ENCODE results near the gene MED25.
"Not testable (repeated sequence)": the region's sequence is repeated elsewhere in the genome, so short reads cannot be mapped to it uniquely, and the experiment has no call there.

MED25 gene

DNA sequence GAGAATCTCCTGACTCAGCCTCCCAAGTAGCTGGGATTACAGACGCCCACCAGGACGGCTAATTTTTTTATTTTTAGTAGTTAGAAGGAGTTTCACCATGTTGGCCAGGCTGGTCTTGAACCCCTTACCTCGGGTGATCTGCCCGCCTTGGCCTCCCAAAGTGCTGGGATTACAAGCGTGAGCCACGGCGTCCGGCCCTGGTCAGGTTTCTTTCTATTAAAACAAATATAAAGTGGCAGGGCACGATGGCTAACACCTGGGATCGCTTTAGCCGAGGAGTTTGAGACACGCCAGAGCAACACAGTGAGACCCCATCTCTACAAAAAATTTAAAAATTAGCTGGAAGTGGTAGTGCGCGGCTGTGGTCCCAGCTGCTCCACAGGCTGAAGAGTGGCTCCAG lies 1.5 kb upstream of the MED25 start:
- DNase-seq (ENCODE audit: extremely low read depth, low read depth): no peak
- TF ChIP-seq, protein P1, sequence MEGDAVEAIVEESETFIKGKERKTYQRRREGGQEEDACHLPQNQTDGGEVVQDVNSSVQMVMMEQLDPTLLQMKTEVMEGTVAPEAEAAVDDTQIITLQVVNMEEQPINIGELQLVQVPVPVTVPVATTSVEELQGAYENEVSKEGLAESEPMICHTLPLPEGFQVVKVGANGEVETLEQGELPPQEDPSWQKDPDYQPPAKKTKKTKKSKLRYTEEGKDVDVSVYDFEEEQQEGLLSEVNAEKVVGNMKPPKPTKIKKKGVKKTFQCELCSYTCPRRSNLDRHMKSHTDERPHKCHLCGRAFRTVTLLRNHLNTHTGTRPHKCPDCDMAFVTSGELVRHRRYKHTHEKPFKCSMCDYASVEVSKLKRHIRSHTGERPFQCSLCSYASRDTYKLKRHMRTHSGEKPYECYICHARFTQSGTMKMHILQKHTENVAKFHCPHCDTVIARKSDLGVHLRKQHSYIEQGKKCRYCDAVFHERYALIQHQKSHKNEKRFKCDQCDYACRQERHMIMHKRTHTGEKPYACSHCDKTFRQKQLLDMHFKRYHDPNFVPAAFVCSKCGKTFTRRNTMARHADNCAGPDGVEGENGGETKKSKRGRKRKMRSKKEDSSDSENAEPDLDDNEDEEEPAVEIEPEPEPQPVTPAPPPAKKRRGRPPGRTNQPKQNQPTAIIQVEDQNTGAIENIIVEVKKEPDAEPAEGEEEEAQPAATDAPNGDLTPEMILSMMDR (IDR thresholded peaks at IDR 0.05; ENCODE audit: low read depth, low read length): no peak

DNA sequence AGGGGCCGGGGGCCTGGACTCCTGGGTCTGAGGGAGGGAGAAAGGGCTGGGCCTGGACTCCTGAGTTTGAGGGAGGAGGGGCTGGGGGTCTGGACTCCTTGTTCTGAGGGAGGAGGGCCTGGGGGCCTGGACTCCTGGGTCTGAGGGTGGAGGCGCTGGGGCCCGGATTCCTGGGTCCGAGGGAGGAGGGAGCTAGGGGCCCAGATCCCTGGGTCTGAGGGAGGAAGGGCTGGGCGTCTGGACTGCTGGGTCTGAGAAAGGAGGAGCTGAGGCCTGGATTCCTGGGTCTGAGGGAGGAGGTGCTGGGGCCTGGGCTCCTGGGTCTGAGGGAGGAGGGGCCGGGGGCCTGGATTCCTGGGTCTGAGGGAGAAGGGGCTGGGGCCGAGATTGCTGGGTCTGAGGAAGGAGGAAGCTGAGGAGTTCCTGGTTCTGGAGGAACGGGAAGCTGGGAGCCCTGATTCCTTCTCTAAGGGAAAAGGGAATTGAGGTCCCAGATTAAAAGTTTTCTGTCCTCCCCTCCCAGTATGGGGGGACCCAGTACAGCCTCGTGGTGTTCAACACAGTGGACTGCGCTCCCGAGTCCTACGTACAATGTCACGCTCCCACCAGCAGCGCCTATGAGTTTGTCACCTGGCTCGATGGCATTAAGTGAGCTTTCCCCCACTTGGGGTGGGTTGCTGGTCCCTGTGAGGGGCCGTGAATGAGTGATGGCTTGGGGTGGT lies 721 bp downstream of the MED25 start:
- DNase-seq (ENCODE audit: extremely low read depth, low read depth): no peak
- TF ChIP-seq, protein P1 (IDR thresholded peaks at IDR 0.05; ENCODE audit: low read depth, low read length): no peak

DNA sequence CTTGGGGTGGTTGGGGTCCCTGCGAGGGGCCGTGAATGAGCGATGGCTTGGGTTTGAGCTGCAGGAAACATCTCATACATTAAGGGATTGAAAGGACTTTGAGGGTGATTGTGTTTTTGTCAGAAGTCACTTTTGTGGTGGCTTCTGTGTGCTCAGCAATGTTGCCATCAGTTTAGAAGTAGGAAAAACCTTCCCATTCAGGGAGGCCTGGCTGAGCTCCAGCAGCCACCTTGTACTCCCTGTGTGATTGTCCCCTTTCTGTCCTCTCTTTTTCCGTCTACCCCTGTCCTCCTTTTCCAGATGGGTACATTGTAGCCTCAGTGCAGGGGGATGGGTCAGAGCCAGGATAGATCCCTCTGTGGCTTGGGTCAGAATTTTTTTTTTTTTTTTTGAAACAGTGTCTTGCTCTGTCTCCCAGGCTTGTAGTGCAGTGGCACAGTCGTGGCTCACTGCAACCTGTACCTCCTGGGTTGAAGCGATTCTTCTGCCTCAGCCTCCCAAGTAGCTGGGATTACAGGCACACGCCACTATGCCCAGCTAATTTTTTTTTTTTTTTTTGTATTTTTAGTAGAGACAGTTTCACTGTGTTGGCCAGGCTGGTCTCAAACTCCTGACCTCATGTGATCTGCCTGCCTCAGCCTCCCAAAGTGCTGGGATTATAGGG lies 1.5 kb downstream of the MED25 start:
- DNase-seq (ENCODE audit: extremely low read depth, low read depth): not testable (repeated sequence)

DNA sequence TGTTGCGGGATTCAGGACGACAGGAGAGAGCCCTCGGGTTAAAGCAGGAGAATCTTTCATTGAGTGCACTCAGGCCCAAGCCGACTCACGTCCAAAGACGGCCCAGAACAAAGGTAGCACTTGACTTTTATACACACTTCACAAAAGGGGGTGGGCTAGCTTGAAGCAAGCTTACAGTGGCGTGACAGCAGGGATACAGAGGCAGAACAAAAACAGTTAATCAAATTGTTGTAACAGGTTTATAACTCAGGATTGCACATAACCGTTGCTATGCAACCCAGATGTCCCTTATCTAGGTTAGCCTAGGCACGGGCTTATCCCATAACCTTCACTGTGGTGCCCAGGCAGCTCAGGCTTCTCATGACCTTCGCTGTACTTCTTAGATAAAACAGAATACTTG lies 2.0 kb downstream of the MED25 start:
- no peak for DNase-seq (ENCODE audit: extremely low read depth, low read depth)
- TF ChIP-seq, protein P1 (IDR thresholded peaks at IDR 0.05; ENCODE audit: low read depth, low read length): no peak

DNA sequence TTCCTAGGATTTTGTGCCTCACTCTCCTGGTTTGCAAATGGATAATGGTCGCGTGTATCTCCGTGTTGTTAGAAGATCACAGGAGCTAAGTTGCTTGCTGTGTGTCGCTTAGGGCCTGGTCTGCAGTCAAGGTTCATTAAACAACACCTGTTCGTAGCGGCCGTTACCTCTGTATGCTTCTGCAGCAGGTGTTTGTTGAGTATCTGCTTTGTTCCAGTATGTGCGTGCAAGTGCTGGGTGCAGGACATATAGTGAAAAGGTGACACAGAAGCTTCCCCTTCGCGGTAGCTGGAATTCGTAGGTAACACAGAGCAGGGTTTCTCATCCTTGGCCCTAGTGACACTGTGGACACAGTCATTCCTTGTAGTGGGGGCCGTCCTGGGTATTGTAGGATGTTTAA lies 5.4 kb downstream of the MED25 start:
- no peak for DNase-seq (ENCODE audit: extremely low read depth, low read depth)
- TF ChIP-seq, protein P1 (IDR thresholded peaks at IDR 0.05; ENCODE audit: low read depth, low read length): no peak

DNA sequence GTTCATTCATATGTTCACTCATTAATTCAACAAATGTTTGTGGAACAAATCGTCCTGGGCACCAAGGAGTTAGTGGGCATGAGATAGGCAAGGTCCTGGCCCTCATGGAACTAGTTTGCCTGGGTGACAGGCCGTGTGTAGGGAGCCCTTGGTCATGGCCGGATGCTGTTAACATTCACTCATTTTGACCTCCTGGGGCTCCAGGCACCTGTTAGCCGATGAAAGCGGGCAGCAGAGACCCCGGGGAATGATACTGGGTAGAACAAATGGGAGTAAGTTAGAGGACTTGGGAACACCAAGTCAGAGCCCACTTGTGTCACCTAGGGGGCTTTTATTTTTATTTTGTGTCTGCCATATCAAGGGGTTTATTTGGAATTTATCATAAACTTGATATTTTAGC lies 6.6 kb downstream of the MED25 start:
- TF ChIP-seq, protein P1 (IDR thresholded peaks at IDR 0.05; ENCODE audit: low read depth, low read length): no peak
- DNase-seq (ENCODE audit: extremely low read depth, low read depth): no peak

DNA sequence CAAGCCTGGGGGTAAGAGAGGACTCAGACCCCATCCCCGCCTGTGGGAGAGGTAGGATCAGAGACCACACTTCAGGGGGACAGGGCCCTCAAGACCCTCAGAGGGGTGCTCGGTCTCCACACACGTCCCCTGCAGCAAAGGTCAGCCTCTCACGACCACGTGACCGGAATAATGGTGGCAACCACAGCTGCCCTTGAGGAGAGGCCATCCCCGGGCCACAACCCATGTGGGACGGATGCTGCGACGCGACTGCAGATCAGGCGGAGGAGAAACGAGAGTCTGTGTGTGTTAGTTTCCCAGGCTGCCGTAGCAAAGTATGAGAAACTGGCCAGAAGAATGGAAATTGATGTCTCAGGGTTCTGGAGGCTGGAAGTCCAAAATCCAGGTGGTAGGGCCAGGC lies 8.9 kb downstream of the MED25 start:
- no peak for DNase-seq (ENCODE audit: extremely low read depth, low read depth)
- TF ChIP-seq, protein P1 (IDR thresholded peaks at IDR 0.05; ENCODE audit: low read depth, low read length): no peak
